ENCODE data around the gene RFX1.
"Not testable (repeated sequence)": the region's sequence is repeated elsewhere in the genome, so short reads cannot be mapped to it uniquely, and the experiment has no call there.

The RFX1 gene

DNA sequence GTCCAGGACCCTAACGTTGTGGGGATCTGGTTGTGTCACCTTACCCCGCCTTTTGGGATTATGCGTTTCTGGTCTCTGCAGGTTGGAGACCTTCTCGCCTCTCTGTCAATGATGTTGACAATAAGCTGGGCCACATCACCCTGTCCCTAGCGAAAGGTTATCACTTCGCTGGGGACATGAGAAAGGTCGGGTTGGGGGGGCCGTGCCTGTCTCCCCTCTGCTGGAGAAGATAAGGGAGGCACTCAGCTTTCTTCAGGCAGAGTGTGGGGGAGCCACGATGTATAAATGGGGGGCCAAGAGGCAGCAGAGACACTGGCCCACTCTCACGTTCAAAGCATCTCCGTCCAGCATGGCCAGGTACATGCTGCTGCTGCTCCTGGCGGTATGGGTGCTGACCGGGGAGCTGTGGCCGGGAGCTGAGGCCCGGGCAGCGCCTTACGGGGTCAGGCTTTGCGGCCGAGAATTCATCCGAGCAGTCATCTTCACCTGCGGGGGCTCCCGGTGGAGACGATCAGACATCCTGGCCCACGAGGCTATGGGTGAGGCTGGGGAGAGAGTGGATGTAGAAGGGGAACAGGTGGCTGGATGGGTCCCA is 21.8 kb upstream of the RFX1 start, which contains the start of gene RLN3:
RLN3 (plus strand) TSS at position 293 of the 595 bp plus-strand sequence; CDS start at position 350, 57 bp downstream.
- DNase-seq (ENCODE audit: low read depth), result no peak

DNA sequence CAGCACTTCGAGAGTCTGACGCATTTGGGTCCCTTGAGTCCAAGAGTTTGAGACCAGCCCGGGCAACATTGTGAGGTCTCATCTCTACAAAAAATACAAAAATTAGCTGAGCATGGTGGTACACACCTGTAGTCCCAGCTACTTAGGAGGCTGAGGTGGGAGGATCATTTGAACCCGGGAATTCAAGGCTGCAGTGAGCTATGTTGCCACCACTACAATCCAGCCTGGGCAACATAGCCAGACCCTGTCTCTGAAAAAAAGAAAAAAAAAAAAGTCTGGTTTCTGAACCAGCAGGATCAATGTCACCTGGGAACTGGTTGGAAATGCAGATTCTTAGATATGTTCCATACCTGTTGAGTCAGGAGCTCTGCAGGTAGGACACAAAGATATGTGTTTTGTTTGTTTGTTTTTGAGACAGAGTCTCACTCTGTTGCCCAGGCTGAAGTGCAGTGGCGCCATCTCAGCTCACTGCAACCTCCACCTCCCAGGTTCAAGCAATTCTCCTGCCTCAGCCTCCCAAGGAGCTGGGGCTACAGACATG is 20.6 kb upstream of the RFX1 start:
- DNase-seq (ENCODE audit: low read depth), result not testable (repeated sequence)

DNA sequence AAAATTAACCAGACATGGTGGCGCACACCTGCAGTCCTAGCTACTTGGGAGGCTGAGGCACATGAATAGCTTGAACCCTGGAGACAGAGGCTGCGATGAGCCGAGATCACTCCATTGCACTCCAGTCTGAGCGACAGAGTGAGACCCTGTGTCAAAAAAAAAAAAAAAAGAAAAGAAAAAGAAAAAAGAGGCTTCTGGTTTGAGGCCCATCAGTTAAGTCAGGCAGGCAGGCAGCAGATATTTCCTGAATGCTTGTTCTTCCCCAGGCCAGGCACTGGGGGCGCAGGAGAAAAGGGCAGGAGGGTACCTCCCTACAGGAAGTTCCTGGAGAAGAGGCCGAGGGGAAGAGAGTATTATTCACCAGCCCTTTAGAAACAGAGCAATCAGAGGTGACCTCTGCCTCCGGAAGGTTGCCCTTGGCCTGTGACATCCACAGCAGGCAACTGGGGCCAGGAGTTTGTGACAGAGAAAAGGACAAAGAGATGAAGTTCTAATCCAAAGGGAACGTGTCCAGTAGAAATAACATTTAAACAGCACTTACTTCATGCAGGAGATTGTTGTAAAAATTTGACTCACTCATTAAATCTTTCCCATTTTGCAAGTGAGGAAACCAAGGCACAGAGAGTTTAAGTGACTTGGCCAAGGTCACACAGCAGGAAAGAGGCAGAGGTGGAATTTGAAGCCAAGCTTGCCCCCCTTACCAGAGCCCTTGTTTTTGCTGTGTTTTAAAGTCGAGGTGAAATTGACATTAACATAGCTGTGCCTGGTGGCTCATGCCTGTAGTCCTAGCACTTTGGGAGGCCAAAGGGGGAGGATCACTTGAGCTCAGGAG is 17.5 kb upstream of the RFX1 start:
- no peak for DNase-seq (ENCODE audit: low read depth)

GRCh38 chr19:14022469-14022868 is 16.3 kb upstream of the RFX1 start:
- DNase-seq (ENCODE audit: low read depth), result no peak

GRCh38 chr19:14021474-14021873 is 15.4 kb upstream of the RFX1 start:
- DNase-seq (ENCODE audit: low read depth), result no peak

DNA sequence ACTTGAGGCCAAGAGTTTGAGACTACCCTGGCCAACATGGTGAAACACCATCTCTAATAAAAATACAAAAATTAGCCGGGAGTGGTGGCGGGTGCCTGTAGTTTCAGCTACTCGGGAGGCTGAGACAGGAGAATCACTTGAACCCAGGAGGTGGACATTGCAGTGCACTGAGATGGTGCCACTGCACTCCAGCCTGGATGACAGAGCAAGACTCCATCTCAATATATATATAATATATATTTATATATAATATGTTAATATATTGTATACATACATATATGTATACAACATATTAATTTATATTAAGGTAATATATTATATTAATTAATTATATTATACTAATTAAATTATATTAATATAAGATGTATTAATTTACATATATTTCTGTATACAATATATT is 13.6 kb upstream of the RFX1 start:
- DNase-seq (ENCODE audit: low read depth), result not testable (repeated sequence)

GRCh38 chr19:14019100-14019499 is 13.0 kb upstream of the RFX1 start:
- no peak for DNase-seq (ENCODE audit: low read depth)

DNA sequence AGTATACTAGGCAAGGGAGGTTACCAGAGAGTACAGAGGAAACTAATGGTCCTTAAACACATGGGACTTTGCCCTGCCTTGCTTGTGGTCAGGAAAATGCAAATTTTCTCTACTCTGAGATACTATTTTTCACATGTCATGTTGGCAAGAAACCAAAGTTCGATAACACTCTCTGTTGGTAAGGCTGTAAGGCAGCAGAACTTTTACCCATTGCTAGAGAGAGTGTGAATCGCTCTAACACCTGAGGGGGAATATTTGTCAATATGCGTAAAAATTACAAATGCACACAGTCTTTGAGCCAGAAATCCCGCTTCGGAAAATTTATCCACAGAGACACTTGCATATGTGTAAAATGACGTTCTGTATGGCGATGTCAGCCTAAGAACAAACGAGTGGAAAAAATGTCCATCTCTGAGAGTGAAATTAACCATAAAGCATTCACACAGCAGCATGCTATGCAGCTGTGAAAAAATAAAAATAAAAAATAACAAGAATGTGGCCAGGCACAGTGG is 9.5 kb upstream of the RFX1 start:
- DNase-seq (ENCODE audit: low read depth), result no peak

GRCh38 chr19:14012378-14012915 is 6.3 kb upstream of the RFX1 start:
- DNase-seq (ENCODE audit: low read depth), result no peak

DNA sequence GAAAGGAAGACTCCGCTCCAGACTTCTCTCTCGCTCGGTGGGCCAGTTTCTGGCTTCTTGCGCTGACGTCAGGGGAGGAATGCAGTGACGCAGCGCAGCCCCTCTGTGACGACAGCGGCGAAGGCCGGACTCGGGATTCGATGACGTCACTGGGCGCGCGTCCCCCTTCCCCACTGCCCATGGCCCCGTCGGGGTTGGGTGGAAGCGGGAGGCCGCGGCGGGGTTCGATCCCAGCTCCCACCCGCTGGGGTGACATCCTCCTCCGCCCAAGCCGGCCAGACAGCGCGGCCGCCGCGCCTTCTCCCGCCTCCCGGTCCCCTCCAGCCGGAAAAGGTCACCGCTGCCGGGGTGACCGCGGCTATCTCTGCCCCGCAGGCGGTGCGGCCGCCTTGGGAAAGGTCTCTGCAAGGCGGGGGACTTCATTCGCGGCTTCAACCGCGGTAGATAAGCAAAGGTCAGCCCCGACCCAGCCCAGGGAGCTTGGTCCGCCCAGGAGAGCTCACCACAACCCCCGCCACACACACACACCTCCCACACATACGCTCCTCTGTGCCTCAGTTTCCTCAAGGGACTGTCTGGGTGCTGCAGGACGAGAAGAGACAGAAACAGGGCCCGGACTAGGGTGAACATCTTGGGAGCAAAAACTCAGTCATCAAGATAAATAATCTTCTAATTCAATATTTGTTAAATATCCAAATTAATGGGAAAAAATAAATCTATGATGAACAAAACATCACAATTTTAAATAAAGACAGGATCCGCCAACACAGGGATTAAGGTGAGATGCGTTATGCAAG is 844 bp upstream of the RFX1 start:
- DNase-seq (ENCODE audit: low read depth), result no peak

GRCh38 chr19:14005349-14006084 is 603 bp downstream of the RFX1 start:
- DNase-seq (ENCODE audit: low read depth), result no peak

- DNase-seq (ENCODE audit: low read depth), result no peak
Observed at GRCh38 chr19:14004619-14005348, 1.3 kb downstream of the RFX1 start.

GRCh38 chr19:14003251-14004055 is 2.7 kb downstream of the RFX1 start:
- DNase-seq (ENCODE audit: low read depth), result no peak

GRCh38 chr19:14002571-14003250 is 3.4 kb downstream of the RFX1 start:
- DNase-seq (ENCODE audit: low read depth), result no peak

DNA sequence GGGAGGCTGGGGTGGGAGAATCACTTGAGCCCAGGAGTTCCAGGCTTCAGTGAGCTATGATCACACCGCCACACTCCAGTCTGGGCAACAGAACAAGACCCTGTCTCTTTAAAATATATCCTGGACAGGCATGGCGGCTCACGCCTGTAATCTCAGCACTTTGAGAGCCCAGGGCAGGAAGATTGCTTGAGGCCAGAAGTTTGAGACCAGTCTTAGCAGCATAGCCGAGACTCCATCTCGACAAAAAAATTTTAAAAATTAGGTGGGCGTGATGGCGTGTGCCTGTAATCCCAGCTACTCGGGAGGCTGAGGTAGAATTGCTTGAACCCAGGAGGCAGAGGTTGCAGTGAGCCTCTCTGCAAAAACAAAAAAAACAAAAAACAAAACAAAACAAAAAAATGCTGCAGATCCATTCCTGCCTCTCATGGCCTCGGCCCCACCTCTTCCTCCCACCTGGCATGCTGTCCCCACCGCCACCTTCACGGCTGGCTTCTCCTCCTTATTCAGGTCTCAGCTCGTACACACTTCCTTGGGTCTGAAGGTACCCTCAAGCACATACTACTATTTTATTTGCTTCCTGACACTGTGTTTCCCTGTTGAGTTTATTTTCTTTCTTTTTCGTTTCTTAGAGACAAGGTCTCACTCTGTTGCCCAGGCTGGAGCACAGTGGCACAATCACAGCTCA is 5.3 kb downstream of the RFX1 start:
- DNase-seq (ENCODE audit: low read depth), result no peak

DNA sequence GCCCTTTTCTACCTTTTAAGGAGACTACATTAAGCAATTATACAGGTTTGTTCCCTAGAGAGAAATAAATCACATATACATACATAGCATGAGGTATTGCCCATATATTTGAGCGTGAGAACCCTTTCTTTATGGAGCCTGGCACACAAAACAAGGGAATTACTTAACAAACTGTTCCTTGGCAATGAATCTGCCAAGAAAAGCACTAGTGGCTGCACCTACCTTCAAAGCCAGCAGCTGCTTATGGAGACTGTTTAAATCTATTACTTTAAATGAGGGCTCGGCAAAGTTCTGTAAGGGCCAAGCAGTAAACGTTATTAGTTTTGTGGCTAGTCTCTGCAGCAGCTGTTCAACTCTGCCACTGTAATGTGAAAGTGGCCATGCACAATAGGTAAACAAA is 7.0 kb downstream of the RFX1 start:
- DNase-seq (ENCODE audit: low read depth), result no peak

GRCh38 chr19:13998426-13998825 is 7.7 kb downstream of the RFX1 start:
- no peak for DNase-seq (ENCODE audit: low read depth)

- no peak for DNase-seq (ENCODE audit: low read depth)
Observed at GRCh38 chr19:13997631-13997962, 8.5 kb downstream of the RFX1 start.
